HG03571 (cell line): Measurements from ENCODE around the gene BRINP1.
"Not testable (repeated sequence)": the region's sequence is repeated elsewhere in the genome, so short reads cannot be mapped to it uniquely, and the experiment has no call there.

Experiments used
- ATAC-seq: cut with Tn5 transposase; IDR thresholded peaks from one replicate; pipeline ENCODE4 v1.9.1; 2021; ENCODE audit not compliant: unreplicated experiment

Gene BRINP1

DNA sequence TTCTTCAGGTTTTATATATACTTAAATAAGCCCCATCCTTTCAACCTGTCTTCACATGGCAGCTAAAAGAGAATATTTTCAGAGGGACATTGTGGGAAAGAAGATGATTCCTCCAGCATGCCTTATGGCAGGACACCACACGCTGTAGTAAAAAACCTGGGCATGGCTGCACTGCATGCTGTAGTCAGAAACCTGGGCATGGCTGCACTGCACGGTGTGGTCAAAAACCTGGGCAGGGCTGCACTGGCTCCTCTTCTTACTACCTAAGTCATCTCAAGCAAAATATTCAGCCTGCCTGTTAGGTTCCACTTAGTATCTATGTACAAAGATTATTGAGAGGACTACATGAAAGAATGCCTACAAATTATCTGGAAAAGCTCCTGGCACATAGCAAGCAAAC, 153.6 kb downstream of the BRINP1 start:
- no peak for ATAC-seq

DNA sequence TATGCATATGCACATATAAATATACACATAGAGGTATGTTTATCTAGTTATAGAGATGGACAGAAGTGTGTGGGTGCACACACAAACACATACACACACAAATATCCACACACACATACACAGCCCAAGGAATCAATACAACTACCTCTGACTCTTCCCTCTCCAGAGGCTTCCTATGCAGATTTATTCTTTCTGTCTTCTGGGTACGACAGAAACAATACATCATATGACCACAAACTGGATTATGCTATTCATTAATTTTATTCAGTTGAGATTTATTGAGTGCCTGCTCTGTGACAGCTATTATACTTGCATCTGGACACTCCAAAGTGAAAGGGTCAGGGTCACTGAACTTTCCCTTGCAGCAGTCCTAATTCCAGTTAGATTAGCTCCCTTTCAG, 155.8 kb downstream of the BRINP1 start:
- ATAC-seq: no peak

DNA sequence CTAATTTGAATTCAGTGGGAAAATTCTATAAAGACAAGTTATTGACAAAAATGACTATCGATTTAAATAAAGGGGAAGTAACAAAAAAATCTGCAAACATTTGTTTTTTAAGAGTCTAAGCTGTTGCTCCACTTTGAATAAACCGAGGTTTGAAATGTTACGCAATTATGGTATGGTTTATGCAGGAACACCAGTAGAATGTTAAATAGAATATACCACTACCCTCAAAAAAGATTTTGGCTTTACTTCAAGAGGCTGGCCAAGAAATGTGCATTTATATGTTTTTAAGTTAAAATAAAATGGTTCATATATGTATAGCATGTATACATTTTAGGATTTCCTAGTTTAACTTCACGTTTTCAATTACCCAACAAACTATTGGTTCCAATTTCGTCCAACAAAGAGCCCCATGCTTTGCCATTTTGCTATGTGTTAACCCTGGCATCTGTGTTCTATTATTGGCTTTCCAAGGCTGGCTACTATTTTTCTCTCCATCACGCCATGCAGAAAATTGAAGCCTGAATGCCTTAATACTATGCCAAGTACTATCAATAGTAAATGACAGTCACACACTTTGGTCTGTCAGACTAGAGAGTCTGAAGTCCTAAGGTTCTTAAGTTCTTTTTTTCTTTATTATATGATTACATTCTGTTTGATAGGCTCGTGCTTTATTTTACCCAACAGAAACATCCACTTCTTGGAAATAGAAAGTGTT, 171.2 kb downstream of the BRINP1 start:
- ATAC-seq: no peak

DNA sequence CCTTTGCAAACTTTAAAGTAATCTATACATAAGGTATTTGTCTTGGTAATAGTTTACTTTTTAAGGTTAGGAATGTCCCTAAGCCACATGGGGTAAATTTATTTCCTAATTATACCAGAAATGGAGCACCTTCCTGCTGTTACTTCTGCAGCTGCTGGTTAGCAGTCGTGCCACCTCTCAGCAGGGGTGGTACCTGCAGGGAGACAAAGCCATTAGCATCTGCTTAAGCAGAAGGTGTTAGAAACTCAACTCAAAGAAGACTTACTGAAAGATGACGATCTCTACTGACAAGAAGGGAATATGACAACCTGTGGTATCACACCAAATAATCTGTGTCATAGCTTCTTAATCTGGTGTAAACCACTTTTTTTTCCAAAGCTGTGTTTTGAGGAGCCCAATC, 173.7 kb downstream of the BRINP1 start:
- ATAC-seq: no peak

DNA sequence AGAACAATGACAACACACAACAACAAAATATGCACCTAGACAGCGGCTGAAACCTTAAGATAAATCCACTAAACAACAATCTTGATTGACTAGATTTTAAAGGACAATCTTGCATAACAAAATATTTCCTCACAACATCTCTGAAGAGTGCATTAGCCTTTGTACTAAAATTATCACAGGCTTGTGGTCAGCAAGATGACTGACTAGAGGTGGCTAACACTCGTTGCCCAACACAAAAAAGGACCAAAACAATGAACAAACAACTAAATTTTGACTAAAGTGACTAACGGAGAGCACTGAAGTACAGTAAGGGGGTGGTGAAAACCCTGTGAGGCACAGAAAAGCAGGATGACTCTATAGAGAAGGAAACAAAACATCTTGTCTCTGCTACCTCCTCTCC, 183.9 kb downstream of the BRINP1 start:
- no peak for ATAC-seq

DNA sequence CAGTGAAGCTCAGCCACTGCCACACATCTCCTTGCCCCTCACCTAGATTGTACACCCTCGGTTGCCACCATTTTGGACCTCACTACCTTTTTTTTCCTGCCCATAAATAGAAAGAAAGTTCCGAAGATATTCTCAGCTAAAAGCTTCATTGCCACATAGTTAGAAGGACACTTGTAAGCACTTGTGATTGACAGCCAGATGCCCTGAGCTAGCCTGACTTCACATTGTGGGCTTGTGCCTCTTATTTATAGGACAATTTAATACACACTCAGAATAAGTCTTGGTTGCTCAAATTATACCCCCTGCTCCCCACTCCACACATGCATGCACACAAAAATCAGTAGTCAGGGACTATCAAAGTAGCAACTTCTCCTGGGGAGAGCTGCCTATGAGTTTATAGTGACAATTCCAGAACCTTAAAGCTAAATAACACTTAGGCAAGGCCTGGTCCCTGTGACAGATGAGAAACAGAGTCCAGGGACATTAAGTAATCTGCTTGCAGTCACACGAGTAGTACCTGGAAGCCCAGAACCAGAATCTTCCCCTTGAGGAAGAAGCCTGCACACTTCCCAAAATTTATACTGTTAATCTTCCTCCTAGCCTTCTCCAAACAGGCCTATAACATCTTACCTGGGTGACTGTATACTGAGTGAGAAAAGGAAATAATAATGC, 184.8 kb downstream of the BRINP1 start:
- no peak for ATAC-seq

DNA sequence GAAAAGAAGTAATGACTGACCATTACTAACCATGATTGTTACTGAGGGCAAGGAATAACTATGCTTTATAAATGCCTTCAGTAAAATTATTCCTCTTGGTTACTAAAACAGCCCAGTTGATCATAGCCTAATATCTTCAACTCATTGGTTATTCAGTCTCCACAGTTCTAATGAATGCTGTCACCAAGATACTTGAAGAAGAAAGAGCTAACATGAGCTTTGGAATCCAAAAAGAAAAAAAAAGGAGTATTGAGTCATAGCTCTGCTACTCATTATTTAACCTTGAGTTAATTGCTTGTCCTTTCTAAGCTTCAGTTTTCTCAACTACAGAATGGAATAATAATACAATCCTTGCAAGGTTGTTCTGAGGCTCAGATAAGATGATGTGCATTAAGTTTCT, 187.7 kb downstream of the BRINP1 start:
- no peak for ATAC-seq

DNA sequence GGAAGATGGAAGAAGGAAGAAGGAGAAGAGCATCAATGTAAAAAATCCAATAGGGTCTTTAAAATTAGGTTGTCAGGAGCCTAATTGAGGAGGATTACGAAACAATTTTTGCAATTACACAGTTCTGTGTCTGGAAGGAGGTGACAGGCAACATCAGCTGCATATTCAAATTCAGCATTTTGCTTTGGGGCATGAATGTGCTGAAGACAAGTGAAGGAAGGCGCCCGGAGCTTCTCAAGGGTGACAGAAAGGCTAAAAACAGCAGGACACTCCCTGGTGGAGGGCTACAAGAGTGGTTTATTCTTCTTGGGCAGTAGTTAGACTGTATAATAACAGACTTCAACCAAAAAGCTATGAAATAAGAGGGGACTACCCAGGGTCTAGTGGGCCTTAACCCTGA, 188.3 kb downstream of the BRINP1 start:
- ATAC-seq: no peak

DNA sequence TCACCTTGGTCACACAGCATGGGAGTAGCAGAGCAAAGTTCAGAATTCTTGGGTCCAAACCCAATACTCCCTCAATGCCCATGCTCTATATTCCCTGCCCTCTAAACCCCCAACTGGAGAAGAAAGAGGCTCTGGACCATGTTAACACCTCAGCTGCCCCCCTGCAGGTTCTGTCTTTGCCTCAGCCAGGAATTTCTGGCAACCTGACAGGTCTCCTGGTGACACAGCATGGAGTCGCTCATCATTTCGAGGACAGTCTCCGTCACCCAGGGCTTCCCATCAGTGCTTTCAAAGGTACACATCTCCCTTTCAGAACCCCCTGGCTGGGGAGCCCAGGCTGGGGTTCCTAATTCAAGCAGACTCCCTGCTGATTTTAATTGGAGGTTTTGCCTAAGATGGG, 189.5 kb downstream of the BRINP1 start:
- no peak for ATAC-seq

DNA sequence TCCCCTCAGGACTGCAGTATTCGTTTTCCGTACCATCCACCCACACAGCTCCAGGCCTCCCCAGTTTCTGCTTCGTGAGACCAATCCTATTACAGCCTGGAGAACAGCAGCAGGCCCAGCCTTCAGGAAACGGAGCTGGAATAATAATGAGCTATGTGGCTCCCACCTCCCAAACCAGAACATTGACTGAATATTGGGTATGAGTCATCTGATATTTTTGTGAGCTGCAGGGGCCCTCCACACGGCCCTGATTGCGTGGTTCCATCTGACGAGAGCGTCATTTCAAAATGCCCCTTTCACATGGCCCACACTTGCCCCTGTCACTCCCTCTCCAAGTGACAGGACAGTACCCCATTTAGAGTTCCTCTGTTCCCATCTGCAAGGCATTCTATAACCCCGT, 192.0 kb downstream of the BRINP1 start:
- no peak for ATAC-seq

DNA sequence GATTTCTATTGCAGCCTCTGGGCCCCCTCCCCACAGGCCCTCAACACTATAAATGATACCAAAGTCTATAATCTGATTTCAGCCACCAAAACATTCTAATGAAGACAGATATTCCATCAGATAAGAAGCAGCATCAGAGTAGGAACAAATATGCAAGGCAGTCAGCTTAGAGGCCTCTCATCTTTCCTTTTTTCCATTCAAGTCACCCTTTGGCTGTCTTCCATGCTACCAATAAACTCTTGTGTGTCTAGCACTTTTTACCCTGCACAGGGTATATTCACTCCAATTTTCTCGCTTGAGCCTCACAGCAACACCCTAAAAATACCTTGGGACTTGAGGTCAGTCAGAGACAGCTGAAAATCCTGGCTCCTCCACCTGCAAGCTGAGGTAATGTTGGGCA, 193.7 kb downstream of the BRINP1 start:
- no peak for ATAC-seq

DNA sequence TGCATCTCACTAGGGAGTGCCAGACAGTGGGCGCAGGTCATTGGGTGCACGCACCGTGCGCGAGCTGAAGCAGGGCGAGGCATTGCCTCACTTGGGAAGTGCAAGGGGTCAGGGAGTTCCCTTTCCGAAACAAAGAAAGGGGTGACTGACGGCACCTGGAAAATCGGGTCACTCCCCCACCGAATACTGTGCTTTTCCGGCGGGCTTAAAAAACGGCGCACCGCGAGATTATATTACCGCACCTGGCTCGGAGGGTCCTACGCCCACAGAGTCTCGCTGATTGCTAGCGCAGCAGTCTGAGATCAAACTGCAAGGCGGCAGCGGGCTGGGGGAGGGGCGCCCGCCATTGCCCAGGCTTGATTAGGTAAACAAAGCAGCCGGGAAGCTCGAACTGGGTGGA, 200.0 kb downstream of the BRINP1 start:
- ATAC-seq: not testable (repeated sequence)

DNA sequence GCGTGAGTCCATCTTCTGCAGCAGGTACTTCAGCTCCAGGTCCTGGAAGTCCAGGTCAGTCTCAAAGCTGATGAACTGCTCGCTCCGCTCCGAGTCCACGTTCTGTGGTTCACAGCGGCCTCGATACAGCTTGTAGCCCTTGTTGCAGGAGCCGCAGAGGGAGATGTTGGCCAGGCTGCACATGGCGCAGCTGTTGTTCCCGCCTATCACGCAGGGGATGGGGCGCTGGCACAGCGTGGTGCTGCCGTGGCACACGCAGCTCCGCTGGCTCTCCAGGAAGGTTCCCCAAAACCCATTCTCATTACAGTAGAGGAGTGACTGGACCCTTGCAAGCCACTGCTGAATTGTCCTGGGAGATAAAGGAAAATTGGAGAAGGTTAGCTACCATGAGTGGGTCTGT, 201.4 kb downstream of the BRINP1 start:
- ATAC-seq: no peak

DNA sequence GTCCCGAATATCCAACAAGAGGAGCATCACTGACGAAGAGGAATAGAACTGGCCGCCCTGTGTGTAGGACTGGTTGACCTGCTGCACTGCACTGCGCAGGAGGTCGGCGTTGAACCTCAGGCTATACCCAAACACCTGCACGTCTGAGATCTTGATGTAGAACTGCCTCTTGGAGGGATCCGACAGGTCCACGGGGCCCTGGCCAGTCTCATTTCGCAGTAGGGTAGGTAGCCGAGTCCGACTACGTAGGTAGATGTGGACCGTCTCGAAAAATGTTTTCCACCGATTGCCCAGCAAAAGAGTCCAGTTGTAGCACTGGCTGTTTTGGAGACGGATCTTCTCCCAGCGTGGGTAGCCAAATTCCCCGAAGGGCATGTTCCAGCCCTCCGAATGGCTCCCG, 202.0 kb downstream of the BRINP1 start:
- no peak for ATAC-seq

DNA sequence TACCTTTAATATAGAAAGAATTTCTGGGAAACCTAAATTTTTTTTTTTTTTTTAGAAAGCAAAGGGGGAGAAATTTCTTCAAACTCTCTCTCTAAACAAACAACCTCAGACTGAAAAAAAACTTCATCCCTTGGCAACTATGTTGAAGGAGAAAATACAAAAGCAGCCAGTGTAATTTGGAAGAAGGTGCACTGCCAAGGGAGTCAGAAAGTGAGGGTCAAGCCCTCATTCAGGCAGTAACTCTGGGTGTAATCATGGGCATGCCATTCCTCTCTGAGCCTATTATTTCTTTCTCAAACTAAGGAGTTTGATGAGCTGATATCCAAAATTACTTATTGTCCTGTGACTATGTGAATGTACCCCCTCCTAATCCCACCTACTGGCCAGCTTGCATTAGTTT, 203.1 kb downstream of the BRINP1 start:
- ATAC-seq: no peak

DNA sequence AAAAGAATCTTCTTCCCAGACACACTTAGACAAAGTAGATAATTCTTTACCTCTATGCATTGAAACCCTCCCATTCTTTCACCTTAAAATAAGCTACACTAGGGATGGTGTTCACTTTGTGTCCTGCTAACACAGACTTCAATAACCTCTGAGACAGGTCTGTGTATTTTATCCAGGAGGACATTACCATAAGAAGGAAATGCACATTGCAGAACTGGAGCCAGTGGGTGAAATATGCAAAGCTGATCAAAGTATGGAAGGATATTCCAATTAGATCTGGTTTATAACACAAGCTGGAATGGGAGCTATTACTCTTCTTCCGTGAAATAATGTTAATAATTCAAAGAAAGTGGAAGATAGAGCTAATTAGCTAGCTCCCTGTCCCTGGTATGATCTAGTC, 204.1 kb downstream of the BRINP1 start:
- ATAC-seq: no peak

DNA sequence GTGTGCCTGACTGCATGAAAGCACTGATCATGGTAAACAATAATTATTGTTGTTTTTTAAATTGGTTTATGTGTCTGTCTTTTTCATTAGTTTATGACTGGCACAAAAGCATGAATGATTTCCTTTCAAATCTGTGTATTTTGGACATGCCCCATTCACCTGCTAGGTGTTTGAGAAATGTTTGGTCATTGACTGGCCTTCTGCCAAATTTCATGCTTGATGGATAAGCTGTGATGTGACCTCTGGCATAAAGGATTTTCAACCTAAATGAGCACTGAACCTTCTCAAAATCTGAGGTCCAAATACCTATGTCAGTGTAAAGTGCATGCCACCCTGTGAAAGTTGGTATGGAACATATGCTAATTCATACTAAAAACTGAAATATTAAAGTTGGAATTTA, 204.5 kb downstream of the BRINP1 start:
- ATAC-seq: no peak

DNA sequence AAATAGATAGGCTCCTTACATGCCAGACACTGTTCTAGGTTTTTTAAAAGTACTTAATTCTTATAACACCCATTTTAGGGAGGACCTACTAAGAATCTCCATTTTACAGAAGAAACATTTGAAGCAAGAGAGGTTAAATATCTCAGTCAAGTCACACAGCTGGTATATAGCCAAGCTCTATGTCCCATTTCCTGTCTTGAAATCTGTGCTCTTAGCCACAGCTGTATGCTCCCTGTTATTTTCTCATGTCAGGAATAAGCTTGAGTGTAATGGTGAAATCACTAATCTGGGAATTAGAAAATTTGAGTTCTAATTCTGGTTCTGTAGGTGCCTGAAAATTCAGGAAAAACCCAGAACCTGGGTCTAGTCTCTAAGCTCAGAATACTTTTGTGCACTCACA, 208.7 kb downstream of the BRINP1 start:
- no peak for ATAC-seq

DNA sequence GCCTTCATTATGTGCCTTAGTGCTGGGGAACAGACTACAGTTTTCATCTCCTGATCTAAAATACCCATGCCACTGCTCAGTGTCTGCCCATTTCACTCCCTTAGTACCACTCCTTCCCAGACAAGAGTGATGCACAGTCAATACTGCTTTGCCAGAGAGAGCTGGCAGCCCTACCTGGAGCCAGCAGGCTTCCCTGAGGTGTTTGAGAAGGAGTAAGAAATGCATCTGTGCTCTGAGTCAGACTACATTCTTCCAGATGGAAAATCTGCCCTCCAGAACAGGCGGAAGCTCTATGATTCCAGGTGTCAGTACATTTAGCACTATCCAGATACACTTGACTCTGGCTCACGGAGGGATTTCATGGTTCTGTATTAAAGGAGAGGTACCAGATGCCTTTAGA, 209.8 kb downstream of the BRINP1 start:
- no peak for ATAC-seq

DNA sequence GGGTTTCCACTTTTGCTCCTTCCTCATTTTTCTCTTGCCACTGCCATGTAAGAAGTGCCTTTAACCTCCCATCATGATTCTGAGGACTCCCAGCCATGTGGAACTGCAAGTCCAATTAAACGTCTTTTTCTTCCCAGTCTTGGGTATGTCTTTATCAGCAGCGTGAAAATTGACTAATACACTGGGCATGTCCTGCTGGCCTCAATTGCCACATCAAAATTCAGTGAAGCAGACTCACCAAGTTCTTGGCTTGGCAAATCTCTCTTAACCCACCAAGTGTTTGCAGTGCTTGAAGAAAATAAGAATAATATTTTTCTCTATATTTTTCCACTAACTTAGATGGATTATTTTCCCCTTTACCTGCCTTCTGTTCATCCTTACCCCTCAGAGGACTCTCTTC, 212.0 kb downstream of the BRINP1 start:
- ATAC-seq: no peak

DNA sequence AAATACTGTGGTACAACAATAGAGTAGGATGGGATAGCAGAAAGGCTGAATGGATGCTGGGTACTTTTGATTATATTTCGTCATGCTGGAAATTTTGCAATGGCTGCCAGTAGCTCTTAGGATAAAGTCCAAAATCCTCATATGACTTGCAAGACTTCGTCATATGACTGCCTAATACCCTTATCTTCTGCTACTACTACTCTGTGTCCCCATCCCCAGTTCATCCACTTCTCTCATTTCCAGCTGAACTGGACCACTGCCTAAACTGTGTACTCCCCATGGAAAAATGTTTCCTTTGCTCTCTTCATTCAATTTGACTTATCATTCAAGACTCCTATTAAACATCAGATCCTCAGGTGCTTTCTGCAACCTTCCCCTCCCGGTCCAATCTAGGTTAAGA, 212.9 kb downstream of the BRINP1 start:
- no peak for ATAC-seq

DNA sequence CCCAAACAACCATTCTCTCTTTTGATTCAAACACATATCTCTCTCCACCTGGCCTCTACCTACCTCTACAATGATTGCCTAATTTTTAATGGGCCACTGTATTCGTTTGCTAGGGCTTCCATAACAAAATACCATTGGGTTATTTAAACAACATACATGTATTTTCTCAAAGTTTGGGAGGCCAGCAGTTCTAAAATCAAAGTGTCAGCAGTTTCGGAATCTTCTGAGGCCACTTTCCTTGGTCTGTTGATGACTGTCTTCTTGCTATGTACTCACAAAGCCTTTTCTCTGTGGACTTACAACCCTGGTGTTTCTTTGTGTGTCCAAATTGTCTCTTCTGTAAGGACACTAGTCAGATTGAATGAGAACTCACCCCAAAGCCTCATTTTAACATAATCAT, 214.7 kb downstream of the BRINP1 start:
- no peak for ATAC-seq

DNA sequence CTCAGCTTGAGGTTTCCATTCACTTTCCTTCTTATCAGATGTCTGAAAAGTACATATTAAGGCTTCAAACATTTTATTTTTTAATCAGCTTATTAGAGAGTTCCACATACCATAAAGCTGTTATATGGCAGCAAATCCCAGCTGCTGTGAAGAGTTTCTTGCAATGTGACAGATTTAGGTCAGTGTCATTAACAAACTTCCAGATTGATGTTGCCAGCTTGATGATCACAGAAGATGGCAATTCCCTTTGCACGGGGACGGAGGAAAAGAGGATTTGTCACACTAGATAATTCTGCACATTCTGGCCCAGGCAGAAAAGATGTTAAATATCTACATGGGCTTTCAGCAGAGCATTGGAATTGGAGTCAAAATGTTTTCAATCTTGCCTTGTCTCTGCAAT, 215.8 kb downstream of the BRINP1 start:
- no peak for ATAC-seq
